Kidney glomerular epithelial cell (primary cell): Measurements from ENCODE around the gene COL15A1.

ENCODE experiments used
- DNase-seq: peaks from one replicate; lab custom pipeline; 2025; lab: John Stamatoyannopoulos, UW

COL15A1 gene

DNA sequence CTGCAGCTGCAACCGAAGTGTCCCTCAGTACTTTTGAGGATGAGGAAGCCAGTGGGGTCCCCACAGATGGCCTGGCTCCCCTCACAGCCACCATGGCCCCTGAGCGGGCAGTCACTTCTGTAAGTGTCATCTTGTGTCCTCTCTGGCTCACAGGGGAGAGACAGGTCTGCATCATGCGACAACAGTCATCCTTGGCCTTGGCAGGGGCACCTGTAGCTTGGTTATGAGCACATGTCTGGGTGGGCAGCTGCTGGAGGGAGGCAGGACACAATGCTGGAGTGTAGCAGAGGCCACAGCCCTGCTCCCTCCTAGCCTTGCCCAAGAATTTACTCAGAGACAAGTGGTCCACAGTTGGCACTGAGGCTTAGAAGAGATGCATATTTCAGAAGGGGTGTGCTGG, 71.7 kb downstream of the COL15A1 start:
- no peak for DNase-seq

DNA sequence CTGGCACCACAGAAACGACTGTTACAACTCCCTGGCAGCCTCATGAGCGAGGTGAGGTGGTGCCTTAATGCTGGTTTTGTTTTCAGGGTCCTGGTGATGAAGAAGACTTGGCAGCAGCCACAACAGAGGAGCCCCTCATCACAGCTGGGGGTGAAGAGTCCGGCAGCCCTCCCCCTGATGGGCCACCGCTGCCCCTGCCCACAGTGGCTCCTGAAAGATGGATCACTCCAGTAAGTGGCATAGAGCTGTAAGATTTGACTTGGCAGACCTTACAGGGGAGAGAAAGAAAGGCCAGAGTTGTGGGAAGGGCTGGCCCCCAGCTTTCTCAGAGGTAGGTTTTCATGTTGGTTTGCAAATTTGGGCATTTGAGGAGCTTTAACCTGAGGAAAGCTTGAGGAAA, 72.2 kb downstream of the COL15A1 start:
- DNase-seq = no peak

DNA sequence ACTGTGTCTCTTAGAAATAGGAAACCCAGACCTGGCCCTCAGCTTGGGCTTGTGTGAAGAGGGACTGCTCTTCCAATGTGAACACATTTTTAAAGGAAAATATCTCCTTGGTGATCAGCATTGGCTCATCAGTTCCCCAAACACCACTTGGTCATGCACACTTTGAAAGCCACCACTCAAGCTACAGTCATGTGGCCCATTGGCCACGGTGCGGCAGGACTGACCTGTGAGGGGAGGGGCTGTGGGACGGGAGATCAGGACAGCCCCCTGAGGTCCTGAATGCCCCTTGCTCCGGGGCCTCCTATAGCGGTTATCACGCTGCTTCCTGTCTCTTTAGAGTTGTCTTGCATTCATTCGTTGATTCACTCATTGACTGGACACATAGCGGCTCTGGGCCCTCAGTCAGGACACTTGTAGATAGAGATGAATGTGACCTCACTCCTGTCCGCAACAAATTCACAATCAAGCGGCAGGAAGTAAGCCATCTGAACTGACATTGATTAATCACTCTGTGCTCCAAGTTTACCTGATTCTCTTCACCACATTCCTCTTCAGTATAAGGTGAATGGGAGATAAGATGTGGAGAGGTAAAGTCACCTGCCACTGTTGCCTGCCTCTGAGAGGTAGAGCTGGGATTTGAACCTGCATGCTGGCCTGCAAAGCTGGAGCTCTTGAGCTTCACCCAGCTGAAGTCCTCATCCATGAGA, 73.1 kb downstream of the COL15A1 start:
- DNase-seq = no peak

DNA sequence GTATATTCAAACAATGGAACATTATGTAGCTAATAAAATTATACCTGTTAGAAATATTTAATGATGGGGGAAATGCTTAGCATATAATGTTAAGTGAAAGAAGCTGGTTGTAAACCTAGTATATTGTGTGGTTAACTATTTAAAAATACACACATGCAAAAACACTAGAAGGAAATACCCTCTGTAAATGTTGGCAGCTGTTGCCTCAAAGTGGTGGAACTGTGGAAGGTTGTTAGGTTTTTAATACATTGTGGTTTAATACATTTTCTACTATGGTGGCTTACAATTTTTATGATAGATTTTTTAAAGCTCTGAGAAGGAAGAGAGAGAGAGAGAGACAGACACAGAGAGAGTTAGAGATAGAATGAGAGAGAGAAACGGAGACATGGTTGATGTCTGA, 74.9 kb downstream of the COL15A1 start:
- DNase-seq = no peak

DNA sequence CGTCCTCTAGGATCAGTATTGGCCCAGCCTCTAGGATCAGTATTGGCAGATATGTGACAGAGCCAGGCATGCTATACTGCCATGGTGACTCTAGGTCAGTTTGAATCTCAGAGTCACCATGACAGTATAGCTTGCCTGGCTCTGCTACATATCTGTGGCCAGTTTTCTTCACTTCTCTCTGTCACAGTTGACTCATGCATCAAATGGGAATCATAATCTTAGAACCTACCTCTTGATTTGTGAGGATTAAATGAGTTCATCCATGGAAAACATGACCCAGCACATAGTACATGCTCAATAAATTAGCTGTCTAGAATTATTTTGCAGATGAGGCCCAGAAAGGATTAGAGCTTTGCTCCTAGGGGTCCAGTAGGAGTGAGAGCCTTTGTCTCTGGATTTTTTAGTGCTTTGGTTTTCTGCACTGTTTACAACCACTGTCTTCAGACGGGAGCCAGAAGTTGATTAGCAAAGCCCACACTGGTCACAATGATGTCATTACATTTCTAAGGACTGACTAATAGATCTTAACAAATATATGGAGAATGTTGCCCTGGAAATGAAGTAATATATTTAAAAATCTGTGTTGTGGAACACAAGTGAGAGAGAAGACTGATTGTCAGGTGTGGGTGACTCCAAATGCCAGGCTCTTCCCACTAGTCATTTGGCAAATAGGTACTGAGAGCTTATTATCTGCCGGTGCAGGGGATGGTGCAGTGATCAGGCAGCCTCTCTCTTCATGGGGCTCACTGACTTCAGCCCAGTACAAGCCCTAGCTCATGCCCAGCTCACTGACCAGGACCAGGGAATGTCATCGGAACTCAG, 76.0 kb downstream of the COL15A1 start:
- DNase-seq = peak; percentile 97

DNA sequence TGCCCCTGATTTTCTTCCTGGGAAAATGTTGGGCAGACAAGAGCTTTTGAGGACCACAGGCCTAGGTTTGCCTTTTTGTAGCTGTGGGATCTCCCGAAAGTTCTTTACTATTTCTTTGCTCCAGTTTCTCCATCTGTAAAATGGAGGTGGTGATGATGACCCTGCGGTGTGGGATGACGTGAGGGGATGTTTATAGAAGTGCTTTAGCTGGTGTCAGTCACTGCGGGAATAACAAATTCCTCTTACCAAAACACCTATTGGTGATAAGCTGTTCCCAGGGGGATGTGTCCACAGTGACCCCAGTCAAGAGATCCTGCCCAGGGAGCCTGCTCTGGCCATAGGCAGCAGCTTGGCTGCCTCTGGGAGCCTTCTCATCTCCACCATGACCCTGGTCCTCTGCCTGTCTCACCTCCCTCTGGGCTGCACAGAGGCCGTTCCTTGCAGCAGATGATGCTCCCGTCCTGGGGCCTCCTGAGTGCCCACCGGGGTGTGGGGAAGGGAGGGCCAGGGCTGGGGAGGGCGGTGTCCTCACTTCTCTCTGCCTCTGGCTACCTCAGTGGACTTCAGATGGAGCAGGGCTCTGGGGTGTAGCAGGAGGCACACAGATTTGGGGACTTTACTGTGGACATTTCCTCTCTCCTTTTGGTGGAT, 77.2 kb downstream of the COL15A1 start:
- DNase-seq = no peak

DNA sequence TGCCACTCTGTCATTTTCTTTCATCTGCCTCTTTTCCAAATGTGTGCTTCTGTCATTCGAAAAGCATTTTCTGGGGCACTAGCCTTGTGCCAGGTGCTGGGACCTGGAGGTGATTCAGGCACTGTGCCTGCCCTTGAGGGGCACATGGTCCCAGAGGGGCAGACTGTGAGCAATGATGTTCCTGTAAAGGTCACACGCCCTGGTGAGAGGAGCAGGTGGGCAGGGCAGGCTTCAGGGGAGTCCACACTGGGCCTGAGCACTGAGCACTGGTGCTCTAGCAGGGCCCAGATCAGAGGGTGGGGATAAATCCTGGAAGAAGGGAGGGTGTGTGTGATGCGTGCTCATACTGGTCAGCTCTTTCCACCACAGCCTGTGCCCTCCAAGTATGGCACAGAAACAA, 77.8 kb downstream of the COL15A1 start:
- no peak for DNase-seq

DNA sequence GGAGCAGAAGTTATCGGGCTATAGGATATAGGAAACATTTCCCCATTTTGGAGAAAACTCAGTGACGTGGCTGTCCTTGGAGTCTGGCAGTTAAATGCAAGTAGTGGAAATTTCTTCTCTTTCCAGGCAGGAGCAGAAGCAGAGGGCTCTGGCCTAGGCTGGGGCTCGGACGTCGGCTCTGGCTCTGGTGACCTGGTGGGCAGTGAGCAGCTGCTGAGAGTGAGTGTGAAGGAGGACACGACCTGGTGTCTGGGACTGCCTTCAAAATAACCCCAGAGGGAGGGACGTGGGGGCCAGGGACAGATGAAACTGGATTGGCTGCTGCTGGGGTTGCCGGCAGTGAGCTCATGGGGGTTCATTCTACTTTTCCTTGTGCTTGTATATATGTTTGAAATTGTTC, 79.5 kb downstream of the COL15A1 start:
- no peak for DNase-seq

DNA sequence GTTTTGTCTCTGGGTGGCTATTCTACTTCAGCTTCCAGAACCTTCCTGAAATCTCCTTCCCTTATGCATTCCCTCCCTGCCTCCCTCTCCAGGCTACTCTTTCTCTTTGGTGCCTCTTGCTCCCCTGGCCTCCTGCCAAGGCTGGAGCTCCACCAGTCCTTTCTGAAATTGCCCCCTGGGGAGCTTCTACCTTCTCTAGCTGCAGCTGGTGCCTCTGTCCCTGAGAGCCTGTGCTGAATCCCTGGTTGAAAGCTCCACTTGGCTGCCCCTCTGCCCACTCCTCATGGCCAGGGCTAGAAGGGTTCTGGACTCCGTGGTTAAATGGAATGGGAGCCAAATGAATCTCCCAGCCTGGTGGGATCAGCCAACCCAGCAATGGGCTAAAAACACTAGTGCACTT, 80.1 kb downstream of the COL15A1 start:
- DNase-seq = peak; percentile 41

DNA sequence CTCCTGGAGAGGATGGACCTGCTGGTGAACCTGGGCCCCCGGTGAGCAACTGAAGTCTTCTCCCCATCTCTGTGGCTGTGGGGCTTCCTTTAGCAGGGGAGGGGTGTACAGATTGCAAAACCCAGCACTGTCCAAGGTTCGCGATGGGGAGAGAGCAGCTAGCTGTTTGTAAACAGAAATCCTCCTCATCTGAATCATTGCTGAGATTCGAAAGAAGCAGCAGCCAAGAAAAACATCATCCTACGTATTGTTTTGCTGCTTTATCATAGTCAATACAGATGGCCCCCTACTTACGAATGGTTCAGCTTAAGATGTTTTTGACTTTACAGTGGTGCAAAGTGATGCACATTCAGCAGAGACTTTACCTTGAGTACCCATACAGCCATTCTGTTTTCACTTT, 81.3 kb downstream of the COL15A1 start:
- no peak for DNase-seq

DNA sequence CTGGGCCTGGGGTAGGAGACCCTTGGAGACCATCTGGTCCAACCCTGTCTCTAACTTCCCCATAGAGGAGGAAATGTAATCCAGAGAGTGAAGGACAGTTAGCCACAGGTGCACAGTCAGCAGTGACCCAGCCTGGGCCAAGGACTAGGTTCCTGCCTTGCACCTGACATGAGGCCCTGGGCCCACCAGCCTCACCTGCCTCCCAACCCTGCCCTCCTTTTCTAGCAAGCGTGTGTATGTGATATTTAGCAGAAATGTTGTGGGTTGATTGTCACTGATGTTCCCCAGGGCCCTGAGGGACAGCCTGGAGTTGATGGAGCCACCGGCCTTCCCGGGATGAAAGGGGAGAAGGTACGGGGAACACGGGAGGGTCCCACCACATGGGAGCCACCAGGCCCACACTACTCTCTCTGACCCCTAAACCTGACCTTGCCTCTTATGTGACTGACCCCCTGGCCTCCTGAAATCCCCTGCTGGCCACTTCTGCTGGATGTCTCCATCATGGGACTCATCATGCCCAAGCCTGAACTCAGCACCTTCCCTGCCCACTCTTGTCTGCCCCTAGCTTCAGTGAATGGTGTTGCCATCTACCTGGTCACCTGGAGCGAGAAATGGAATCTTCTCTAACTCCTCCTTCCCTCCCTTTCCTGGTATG, 82.0 kb downstream of the COL15A1 start:
- no peak for DNase-seq

DNA sequence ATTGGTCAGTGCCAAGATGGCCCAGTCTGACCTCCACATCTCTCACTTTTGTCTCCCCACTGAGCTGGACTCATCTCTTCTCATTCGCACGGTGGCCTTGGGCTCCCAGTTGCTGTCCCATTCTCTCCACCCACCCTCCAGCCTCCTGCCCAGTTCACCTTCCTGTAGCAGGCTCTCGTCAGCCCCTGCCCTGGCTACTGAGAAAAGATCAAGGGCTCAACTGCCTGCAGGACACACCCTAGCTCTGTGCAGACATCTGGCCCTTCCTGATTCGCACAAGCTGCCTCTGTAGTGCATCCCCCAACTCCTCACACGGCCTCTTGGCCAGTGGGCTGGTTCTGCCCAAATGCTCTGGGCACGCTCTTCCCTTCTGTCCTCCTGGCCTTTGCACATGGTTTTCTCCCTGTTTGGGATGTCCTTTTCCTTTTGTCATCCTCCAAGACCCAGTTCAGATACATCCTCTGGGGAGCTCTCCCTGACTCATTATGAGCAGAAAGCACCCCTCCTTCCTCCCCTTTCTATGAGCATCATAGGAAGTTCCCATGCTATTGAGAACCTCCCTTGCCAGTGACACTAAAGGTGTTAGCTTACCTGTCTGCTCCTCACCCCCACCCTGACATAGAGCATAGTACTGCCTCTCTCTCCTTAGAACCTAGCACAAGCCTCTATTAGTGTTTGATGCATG, 82.7 kb downstream of the COL15A1 start:
- DNase-seq = no peak

DNA sequence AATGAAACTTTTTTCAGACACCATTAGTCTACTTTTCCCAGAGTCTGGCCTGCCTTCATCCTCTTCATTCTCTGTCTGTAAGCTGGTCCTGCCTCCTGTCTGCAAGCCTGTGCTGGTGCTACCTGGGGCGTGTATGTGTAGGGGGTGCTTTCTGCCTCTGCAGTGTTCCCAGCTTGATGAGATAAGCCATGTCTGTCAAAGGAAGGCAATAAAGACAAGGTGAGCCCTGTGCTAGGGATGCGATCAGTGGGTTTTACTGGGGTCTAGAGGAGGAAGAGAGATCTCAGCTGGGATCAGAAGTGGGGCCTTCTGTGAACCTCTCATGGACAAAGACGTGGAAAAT, 83.2 kb downstream of the COL15A1 start:
- no peak for DNase-seq

DNA sequence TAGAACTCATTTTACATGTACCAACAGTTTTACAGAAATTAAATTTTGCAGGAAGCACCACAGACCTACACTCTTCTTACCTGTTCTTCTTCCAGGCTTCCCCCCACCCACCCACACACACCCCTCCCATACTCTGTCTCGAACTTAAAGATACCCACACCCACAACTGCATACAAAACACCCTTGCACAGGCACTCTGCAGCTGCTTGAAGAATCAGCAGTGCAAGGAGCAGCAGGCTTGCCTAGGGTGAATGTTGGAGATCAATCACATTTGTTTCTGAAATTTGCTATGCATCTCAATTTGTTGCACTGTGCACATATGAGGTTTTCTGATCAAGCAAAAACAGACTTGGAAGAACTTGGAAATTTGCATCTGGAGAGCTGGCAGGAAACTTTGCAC, 83.7 kb downstream of the COL15A1 start:
- DNase-seq = no peak

DNA sequence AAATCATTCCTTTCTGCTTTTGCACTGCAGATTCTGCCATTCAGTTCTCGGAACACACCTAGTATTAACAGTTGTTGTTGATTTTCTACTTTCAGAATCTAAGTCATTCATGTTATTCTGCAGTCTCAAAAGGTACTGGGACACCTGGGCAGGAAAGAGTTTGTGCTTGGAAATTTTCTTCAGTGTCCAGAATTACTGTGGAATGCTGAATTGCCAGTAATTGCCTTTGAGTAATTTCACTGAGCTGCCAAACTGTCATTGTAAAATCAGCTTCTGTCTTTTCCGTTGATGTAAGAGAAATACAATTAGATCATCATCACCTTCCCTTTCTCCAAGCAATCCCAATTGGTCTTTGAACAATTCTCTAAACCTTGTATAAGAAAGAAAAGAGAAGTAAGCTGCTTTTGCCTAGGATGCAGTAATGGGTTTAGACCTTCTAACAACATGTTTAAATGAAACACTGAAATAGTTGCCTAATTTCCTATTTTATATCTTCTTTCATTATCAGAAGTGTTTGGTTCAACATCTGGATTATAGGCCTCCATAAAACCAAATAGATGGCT, 85.5 kb downstream of the COL15A1 start:
- DNase-seq = no peak

DNA sequence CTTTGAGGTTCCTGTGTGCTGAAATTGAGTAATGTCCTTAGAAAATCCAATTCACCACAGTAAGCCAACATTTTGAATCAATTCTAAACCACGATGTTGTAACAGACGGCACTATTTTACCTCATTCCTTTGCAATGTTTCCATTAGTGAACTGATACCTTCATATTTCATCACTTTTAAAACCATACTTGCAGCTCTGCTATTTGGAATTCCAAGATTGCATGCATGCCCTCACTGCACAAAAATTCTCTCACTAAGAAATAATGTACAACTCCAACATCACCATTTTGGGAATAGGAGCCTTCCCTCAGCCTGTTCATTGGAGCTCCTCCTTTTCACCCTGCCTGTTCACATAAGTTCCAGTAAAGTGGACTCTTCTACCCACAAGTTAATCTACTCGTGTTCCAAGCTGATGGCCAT, 86.4 kb downstream of the COL15A1 start:
- peak; percentile 88 for DNase-seq

DNA sequence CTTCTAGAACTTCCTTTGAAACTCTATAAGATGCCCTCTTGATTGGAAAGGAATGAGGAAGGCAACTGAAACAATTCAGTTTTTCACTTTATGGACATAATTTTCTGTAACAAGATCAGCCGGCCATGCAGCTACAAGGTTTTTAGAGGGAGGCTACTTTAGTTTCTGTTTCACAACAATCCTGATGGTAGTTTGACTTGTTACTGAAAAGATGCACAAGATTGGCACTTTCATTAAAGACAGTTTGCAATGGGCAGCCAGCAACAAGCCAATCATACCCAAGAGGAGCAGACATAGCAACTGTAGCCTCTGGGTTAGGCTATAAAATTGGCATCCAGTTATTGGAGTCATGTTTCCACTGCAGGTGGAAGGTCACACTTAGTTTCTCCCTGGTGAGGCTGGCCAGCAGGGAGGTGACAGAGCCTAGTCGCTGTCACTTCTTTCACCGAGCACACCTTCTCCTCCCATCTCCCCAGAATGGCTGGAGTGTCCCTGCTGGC, 87.0 kb downstream of the COL15A1 start:
- no peak for DNase-seq

DNA sequence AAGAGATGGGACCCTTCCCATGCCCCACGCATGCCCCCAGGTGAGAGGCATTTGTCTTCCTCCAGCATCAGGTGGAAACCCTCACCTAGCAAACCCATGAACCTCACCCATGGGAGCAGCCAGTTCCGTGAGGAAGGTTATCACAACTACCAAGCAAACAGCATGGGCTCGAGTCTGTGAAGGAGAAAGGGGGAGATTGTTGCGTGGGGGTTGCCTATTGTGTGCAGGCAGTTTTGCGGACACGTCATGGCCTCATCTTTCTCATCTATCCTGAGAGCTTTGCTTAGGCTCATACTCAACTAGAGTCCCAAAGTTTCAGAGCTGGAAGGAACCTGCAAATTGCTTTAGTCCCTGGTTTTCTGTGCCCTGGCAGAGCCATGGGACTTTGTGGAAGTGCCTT, 87.6 kb downstream of the COL15A1 start:
- no peak for DNase-seq

DNA sequence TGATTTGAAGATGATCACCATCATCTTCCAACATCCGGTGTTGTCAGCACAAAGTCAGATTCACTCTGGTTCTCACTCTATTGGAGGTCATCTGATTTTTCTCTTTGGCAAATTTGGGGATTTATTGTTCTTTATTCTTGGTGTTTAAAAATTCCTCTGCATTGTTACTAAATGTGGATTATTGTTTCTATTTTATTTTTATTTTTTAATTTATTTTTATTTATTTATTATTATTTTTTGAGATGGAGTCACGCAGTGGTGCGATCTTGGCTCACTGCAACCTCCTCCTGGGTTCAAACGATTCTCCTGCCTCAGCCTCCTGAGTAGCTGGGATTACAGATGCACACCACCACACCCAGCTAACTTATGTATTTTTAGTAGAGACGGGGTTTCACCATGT, 88.3 kb downstream of the COL15A1 start:
- no peak for DNase-seq

DNA sequence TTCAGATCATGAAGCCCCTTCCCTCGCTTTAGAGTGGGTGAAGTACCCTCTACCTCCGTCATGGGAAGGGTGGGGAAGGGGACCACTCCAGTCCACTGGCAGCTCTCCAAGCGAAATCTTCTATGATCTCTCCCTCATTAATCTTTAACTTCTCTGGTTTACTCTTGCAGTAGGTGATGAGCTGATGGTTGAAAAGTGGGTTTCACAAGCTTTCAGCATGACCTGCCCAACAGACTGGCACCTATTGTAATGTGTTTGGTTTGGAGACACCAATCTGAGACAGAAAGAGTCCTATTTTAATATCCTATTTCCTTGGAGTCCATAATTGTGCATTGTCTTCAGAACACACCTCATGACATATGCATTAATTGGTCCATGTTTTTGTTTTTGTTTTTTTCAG, 90.4 kb downstream of the COL15A1 start:
- DNase-seq = no peak

DNA sequence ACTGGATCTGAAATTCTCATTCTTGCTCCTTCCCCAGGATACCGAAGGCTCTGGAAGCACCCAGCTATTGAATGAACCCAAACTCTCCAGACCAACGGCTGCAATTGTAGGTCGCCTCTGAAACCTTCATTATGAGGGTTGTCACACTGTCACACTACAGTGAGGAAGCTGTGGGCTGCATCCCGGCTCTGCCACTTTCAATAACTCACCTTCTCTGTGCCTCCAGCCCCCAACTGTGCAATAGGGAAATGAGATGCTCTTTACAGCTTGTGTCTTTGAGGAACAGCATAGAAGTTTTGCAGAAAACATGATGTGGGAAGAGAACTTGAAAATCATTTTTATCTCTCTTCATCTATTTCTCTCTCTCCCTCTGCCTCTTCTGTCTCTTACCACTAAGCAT, 91.6 kb downstream of the COL15A1 start:
- DNase-seq = no peak
